Stomach (tissue), 4 donors: ENCODE data around the gene FRY.

ENCODE experiments used
- POLR2A ChIP-seq, 4 donors: fragments of 450-650 bp; IDR thresholded peaks; one replicate each; pipeline ENCODE4 v1.6.1; 2016; ENCODE audit warnings: antibody characterized with exemption in 4 of 4, control low read depth in 2 of 4, mild to moderate bottlenecking in 1 of 4, moderate library complexity in 1 of 4
- TF ChIP-seq, protein P1 (sequence below), 7 experiments: fragments of 450-650 bp in 4 of 7; fragments of 200-600 bp in 3 of 7; sonication (generic) in 3 of 7; IDR thresholded peaks; one replicate each; pipeline ENCODE4 v1.5.1; 2016 to 2019; ENCODE audit warnings: antibody characterized with exemption in 7 of 7, control low read depth in 2 of 7, mild to moderate bottlenecking in 1 of 7

DNA sequence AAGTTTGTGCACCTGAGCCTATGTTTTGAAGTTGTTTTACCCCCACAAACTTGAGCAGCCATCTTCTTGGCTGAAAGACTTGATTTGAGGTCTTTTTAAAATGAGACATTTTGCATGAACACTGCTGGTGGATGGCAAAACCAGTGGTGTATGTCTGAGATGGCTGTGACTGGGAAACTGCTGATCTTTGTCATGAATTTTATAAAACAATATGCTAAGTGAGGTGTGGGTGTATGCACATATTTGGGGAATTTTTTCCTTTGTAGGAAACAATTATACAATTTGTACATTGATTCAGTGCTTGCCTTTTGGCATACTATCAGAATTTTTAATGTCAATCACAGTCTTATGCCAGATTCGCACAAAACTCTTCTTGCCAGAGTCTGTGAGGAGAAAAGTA, 231.0 kb downstream of the FRY start:
- TF ChIP-seq, protein P1, sequence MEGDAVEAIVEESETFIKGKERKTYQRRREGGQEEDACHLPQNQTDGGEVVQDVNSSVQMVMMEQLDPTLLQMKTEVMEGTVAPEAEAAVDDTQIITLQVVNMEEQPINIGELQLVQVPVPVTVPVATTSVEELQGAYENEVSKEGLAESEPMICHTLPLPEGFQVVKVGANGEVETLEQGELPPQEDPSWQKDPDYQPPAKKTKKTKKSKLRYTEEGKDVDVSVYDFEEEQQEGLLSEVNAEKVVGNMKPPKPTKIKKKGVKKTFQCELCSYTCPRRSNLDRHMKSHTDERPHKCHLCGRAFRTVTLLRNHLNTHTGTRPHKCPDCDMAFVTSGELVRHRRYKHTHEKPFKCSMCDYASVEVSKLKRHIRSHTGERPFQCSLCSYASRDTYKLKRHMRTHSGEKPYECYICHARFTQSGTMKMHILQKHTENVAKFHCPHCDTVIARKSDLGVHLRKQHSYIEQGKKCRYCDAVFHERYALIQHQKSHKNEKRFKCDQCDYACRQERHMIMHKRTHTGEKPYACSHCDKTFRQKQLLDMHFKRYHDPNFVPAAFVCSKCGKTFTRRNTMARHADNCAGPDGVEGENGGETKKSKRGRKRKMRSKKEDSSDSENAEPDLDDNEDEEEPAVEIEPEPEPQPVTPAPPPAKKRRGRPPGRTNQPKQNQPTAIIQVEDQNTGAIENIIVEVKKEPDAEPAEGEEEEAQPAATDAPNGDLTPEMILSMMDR (IDR thresholded peaks at IDR 0.05): no peak
- TF ChIP-seq POLR2A (IDR thresholded peaks at IDR 0.05): no peak
